Adrenal gland (tissue), 5 donors: ENCODE data around the gene ARFGAP3.

Experiments used
- POLR2A ChIP-seq, 2 donors: fragments of 450-650 bp; IDR thresholded peaks; one replicate each; pipeline ENCODE4 v1.6.1; 2017; ENCODE audit warnings: antibody characterized with exemption in 2 of 2, mild to moderate bottlenecking in 2 of 2, moderate library complexity in 1 of 2
- TF ChIP-seq, protein P1 (sequence below), 6 experiments: fragments of 450-650 bp in 4 of 6; fragments of 200-600 bp in 2 of 6; sonication (generic) in 1 of 6; IDR thresholded peaks; 1 replicate in 5 of 6; 2 replicates in 1 of 6; pipeline versions ENCODE4 v1.5.1 to v1.8.0; 2016 to 2021; ENCODE audit warnings: antibody characterized with exemption in 6 of 6, mild to moderate bottlenecking in 2 of 6, moderate library complexity in 1 of 6
- donor health status: DM: no; HTN: no; CAD: no.

DNA sequence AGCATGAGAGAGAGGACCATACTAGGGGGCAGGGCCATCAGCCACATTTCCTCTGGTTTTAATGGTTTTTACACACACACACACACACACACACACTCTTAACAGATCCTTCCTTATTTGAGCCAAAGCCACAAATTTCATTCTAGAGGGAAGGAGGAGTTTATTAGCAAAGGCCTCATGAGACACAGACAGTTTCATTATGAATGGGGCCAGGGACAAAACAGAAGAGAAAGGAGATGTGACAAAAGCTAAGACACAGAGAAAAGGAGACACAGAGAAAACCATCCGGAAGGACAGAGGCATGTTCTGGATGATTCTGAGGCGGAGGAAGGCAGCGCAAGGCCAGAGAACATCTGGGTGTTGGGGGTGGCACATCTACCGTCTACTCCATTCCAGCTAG lies 32.2 kb upstream of the ARFGAP3 start:
- TF ChIP-seq POLR2A (IDR thresholded peaks at IDR 0.05), result no peak
- TF ChIP-seq, protein P1, sequence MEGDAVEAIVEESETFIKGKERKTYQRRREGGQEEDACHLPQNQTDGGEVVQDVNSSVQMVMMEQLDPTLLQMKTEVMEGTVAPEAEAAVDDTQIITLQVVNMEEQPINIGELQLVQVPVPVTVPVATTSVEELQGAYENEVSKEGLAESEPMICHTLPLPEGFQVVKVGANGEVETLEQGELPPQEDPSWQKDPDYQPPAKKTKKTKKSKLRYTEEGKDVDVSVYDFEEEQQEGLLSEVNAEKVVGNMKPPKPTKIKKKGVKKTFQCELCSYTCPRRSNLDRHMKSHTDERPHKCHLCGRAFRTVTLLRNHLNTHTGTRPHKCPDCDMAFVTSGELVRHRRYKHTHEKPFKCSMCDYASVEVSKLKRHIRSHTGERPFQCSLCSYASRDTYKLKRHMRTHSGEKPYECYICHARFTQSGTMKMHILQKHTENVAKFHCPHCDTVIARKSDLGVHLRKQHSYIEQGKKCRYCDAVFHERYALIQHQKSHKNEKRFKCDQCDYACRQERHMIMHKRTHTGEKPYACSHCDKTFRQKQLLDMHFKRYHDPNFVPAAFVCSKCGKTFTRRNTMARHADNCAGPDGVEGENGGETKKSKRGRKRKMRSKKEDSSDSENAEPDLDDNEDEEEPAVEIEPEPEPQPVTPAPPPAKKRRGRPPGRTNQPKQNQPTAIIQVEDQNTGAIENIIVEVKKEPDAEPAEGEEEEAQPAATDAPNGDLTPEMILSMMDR (IDR thresholded peaks at IDR 0.05), result no peak
